K562 (cell line): ENCODE results near the gene NIPSNAP3A. TPM values are rescaled to one million over a fixed set of nuclear protein-coding genes. Genes with fewer than 3 reads are reported as not detected.

Experiments
- ATAC-seq: fragments of 200-7000 bp; cut with Tn5 transposase; 3 replicates; pipeline ENCODE4 v1.9.1; 2020; ENCODE audit warnings: moderate library complexity
- BruUV-seq: library from RNA; stranded (reverse); fragments of 400-500 nt; replicated peaks from 2 replicates; lab custom pipeline; 2021; lab: Mats Ljungman, UMichigan
- CTCF ChIA-PET: fragments of 300-600 bp; formaldehyde crosslinking; extraction: SDS; loops from one replicate; lab custom pipeline; 2021; ENCODE audit warnings: low intra/inter-chr PET ratio; lab: Yijun Ruan, JAX
- POLR2A ChIA-PET: fragments of 300-600, 350-650 bp; sonication (Branson Sonifier 250); formaldehyde crosslinking; extraction: SDS; loops from one replicate; lab custom pipeline; 2021; ENCODE audit warnings: antibody characterized with exemption, inconsistent platforms; lab: Yijun Ruan, JAX
- DNase-seq, 4 experiments: peaks; one replicate each; pipeline versions ENCODE4 v3.0.0 to v3.0.0-alpha.2; 2011 to 2018; ENCODE audit warnings: low spot score in 3 of 4, mixed read lengths in 3 of 4; ENCODE audit errors: extremely low read depth in 1 of 4
- FAIRE-seq: peaks from 2 replicates; lab custom pipeline; 2011; peaks lifted over from hg19 to GRCh38; lab: Jason Lieb, UNC
- H2AFZ ChIP-seq: 2 replicates; pipeline ENCODE4 v1.6.0; 2011; ENCODE audit warnings: low read depth, low read length, control low read depth, inconsistent platforms
- H3K27ac ChIP-seq: fragments of 200-600 bp; 3 replicates; pipeline ENCODE4 v1.8.0; 2011; ENCODE audit warnings: low read depth, mild to moderate bottlenecking, control low read depth, inconsistent platforms, low read length, moderate library complexity, mixed read lengths; ENCODE audit errors: extremely low read depth
- H3K27me3 ChIP-seq, 2 experiments: fragments of 300-600 bp in 1 of 2; 2 replicates in 1 of 2; 3 replicates in 1 of 2; pipeline versions ENCODE4 v1.6.0 to v1.8.0; 2011; ENCODE audit warnings: inconsistent platforms in 2 of 2, low read length in 2 of 2, mild to moderate bottlenecking in 1 of 2, mixed read lengths in 1 of 2, moderate library complexity in 1 of 2; ENCODE audit not compliant: control insufficient read depth in 2 of 2, insufficient read depth in 2 of 2
- H3K36me3 ChIP-seq: fragments of 300-600 bp; 3 replicates; pipeline ENCODE4 v1.8.0; 2011; ENCODE audit warnings: mild to moderate bottlenecking, low read length, inconsistent platforms; ENCODE audit not compliant: control insufficient read depth, insufficient read depth
- H3K4me1 ChIP-seq, 2 experiments: fragments of 200-600 bp in 1 of 2; replicated peaks in 1 of 2; 2 replicates in 1 of 2; 3 replicates in 1 of 2; pipeline versions ENCODE4 v1.5.1 to v1.8.0; 2011; ENCODE audit warnings: inconsistent platforms in 2 of 2, low read length in 2 of 2, mild to moderate bottlenecking in 1 of 2, mixed read lengths in 1 of 2, moderate library complexity in 1 of 2; ENCODE audit not compliant: control insufficient read depth in 2 of 2, insufficient read depth in 2 of 2
- H3K4me2 ChIP-seq: 2 replicates; pipeline ENCODE4 v1.6.1; 2011; ENCODE audit warnings: low read length, control low read depth, inconsistent platforms, mixed read lengths; ENCODE audit not compliant: insufficient read depth
- H3K4me3 ChIP-seq: fragments of 200-600 bp; sonication (generic), shearing (Covaris generic); 2 replicates; pipeline ENCODE4 v1.5.1; 2016; ENCODE audit warnings: control low read depth, inconsistent platforms
- H3K79me2 ChIP-seq: fragments of 200-600 bp; 3 replicates; pipeline ENCODE4 v1.8.0; 2011; ENCODE audit warnings: low read length, inconsistent platforms; ENCODE audit not compliant: control insufficient read depth, insufficient read depth
- H3K9ac ChIP-seq, 2 experiments: 2 replicates each; pipeline versions ENCODE4 v1.6.0 to v1.6.1; 2011; ENCODE audit warnings: low read depth in 2 of 2, low read length in 2 of 2, control low read depth in 1 of 2, inconsistent platforms in 1 of 2, mild to moderate bottlenecking in 1 of 2, mixed read lengths in 1 of 2; ENCODE audit not compliant: insufficient read depth in 1 of 2
- H3K9me1 ChIP-seq: one replicate; pipeline ENCODE4 v1.6.0; 2011; ENCODE audit warnings: inconsistent platforms, mild to moderate bottlenecking, low read length, moderate library complexity; ENCODE audit not compliant: control insufficient read depth, insufficient read depth
- H3K9me3 ChIP-seq: replicated peaks from 2 replicates; pipeline ENCODE4 v1.5.1; 2011; ENCODE audit warnings: low read depth, low read length, inconsistent platforms; ENCODE audit not compliant: control insufficient read depth, insufficient read depth
- H4K20me1 ChIP-seq: replicated peaks from 2 replicates; pipeline ENCODE4 v1.6.1; 2011; ENCODE audit warnings: low read length, inconsistent platforms, mixed read lengths; ENCODE audit not compliant: control insufficient read depth, insufficient read depth
- DNMT1 ChIP-seq: fragments of 450-650 bp; IDR thresholded peaks from 2 replicates; pipeline ENCODE4 v1.6.1; 2016; ENCODE audit warnings: antibody characterized with exemption, mild to moderate bottlenecking
- GATA2 ChIP-seq: sonication (generic); formaldehyde crosslinking; IDR thresholded peaks from 2 replicates; pipeline ENCODE4 v1.4.0; 2020; ENCODE audit warnings: mild to moderate bottlenecking, missing genetic modification reagents
- GATAD2A ChIP-seq: fragments of 450-650 bp; IDR thresholded peaks from 2 replicates; pipeline ENCODE4 v1.6.1; 2017
- MBD2 ChIP-seq: sonication (generic); IDR thresholded peaks from 2 replicates; pipeline ENCODE4 v1.6.1; 2016; ENCODE audit warnings: low read depth, borderline replicate concordance
- NCOA6 ChIP-seq: fragments of 450-650 bp; IDR thresholded peaks from 2 replicates; pipeline ENCODE4 v1.6.1; 2017; ENCODE audit warnings: mild to moderate bottlenecking
- U2AF1 ChIP-seq: fragments of 200-400 bp; formaldehyde crosslinking; optimal IDR thresholded peaks from 2 replicates; pipeline ENCODE3; 2017; ENCODE audit warnings: mild to moderate bottlenecking, low read depth, low read length, moderate library complexity
- ZFX ChIP-seq: sonication (generic); formaldehyde crosslinking; IDR thresholded peaks from 2 replicates; pipeline ENCODE4 v1.8.0; 2022; ENCODE audit warnings: mild to moderate bottlenecking, missing genetic modification reagents, moderate library complexity
- ZNF707 ChIP-seq: fragments of 250-450 bp; sonication (Bioruptor Pico); conservative IDR thresholded peaks from 2 replicates; pipeline ENCODE4 v1.8.0; 2022; ENCODE audit warnings: inconsistent platforms, mild to moderate bottlenecking, moderate library complexity
- WGBS: fragments of 100-300 bp; shearing (Covaris generic); methylation state at CpG from one replicate; pipeline ENCODE4 v1.1.6; 2016; ENCODE audit warnings: low coverage, mixed read lengths; ENCODE audit not compliant: insufficient coverage; ENCODE audit errors: missing lambda C conversion rate; 5-methylcytosine and 5-hydroxymethylcytosine counted together
- in situ Hi-C: fragments of 300-500 bp; cut with MboI; formaldehyde crosslinking; loops from 4 replicates; pipeline ENCODE4 v1.15.0; 2018; ENCODE audit warnings: inconsistent platforms, mixed read lengths
- intact Hi-C: fragments of 100-400 bp; cut with micrococcal nuclease; formaldehyde crosslinking; loops from 2 replicates; pipeline ENCODE4 v1.14.2; 2022
- polyA plus RNA-seq, 8 experiments: library from polyadenylated mRNA; depleted of rRNA in 4 of 8; stranded (reverse) in 5 of 8; unstranded in 3 of 8; fragments of >200 nt; fragmentation: Nextera tagmentation in 2 of 8; fragmentation: Illumina TruSeq in 1 of 8; extraction: Ambion mirVana in 2 of 8; extraction: Trizol in 1 of 8; gene quantifications; 2 replicates each; pipeline versions ENCODE4 v1.2.1 to v1.2.3, GENCODE V29; 2011 to 2014; ENCODE audit warnings: inconsistent platforms in 1 of 8, missing spikeins in 1 of 8
- total RNA-seq, 7 experiments: library from RNA; depleted of rRNA in 6 of 7; stranded (reverse); fragments of >200 nt in 6 of 7; fragmentation: Illumina TruSeq in 2 of 7; extraction: Trizol in 2 of 7; gene quantifications; 2 replicates each; pipeline versions ENCODE4 v1.2.1 to v1.2.3, GENCODE V29; 2011 to 2021; ENCODE audit warnings: low replicate concordance in 1 of 7
- TF ChIP-seq, protein P1 (sequence below), 2 experiments: fragments of 450-650 bp in 1 of 2; IDR thresholded peaks; 2 replicates each; pipeline ENCODE4 v1.6.1; 2011 to 2017; ENCODE audit warnings: low read depth in 2 of 2, antibody characterized with exemption in 1 of 2, borderline replicate concordance in 1 of 2, low read length in 1 of 2, mild to moderate bottlenecking in 1 of 2, mixed read lengths in 1 of 2; ENCODE audit not compliant: control insufficient read depth in 1 of 2
- TF ChIP-seq, protein P2 (sequence below), 3 experiments: fragments of 200-800 bp in 1 of 3; sonication (Bioruptor generic) in 1 of 3; sonication (generic) in 1 of 3; formaldehyde crosslinking in 1 of 3; IDR thresholded peaks; 2 replicates each; pipeline versions ENCODE4 v1.6.1 to v1.8.0; 2016 to 2022; ENCODE audit warnings: mild to moderate bottlenecking in 2 of 3, missing compliant biosample characterization in 2 of 3, missing genetic modification characterization in 2 of 3, missing genetic modification reagents in 1 of 3
- TF ChIP-seq, protein P3 (sequence below): fragments of 250-450 bp; sonication (Bioruptor Pico); IDR thresholded peaks from 2 replicates; pipeline ENCODE4 v1.5.0; 2021; ENCODE audit warnings: mild to moderate bottlenecking, moderate library complexity
- TF ChIP-seq, protein P4 (sequence below): fragments of 450-650 bp; IDR thresholded peaks from 2 replicates; pipeline ENCODE4 v1.6.1; 2016; ENCODE audit warnings: low read depth, mild to moderate bottlenecking, moderate library complexity
- TF ChIP-seq, protein P5 (sequence below): sonication (generic); formaldehyde crosslinking; IDR thresholded peaks from 2 replicates; pipeline ENCODE4 v1.8.1; 2023; ENCODE audit warnings: mild to moderate bottlenecking, missing genetic modification reagents, moderate library complexity

NIPSNAP3A gene
- total and polyA plus RNA-seq, 9 of the 15 experiments (the other 6 are each of a cell fraction or from before 2014, with no cell fraction given), result 25.3 to 132 (median 40.5) TPM

DNA sequence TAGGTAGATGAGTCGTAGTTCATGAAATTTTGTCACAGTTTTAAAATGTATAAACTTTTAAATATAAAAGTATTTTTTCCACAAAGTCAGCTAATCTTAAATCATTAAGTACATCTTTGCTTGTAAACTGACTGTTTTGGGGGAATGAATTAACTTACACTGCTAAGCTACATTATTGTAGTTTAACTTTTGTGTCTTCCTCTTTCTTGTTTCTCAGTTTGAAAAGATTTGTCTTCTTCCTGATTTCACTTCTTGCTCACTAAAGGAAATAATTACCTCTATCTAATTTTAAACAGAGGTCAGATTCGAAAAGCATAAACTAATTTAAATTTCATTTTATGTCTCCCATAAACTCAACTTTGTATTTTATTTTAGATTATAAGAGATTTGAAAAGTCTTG lies 22.2 kb downstream of the NIPSNAP3A start:
- peaks cover 5 to 12% of the 10 kb centered on the region in 2 experiments for H3K4me1 ChIP-seq
- H3K4me3 ChIP-seq, result no peak overlapping the region
- H3K27ac ChIP-seq, result no peak overlapping the region
- 67% methylated on average over 2 of the region's 2 CpGs for WGBS
- in situ Hi-C loops, result no loop called here
- ATAC-seq, result no peak
- peaks cover 1% of the 10 kb centered on the region; the same call in 1 of the 3 replicates for H3K79me2 ChIP-seq
- no peaks in the 10 kb centered on the region for H4K20me1 ChIP-seq
- no peak overlapping the region for H3K4me2 ChIP-seq
- no peak overlapping the region for H3K9ac ChIP-seq
- H3K27me3 ChIP-seq, result no peaks in the 10 kb centered on the region
- no peak for FAIRE-seq
- intact Hi-C loops, result loop anchor here (5.0 kb wide), 1 partner anchor 677 kb away; the partner anchor contains the start of gene SMC2
- no peaks in the 10 kb centered on the region for H3K36me3 ChIP-seq
- ChIA-PET CTCF (no interaction called here), POLR2A (no interaction called here)
- H3K9me1 ChIP-seq, result no peaks in the 10 kb centered on the region
- H2AFZ ChIP-seq, result no peak overlapping the region
- BruUV-seq, result no TSS peak
- no peaks in the 10 kb centered on the region for H3K9me3 ChIP-seq
- DNase-seq, result no peak
- TF ChIP-seq, protein P1, sequence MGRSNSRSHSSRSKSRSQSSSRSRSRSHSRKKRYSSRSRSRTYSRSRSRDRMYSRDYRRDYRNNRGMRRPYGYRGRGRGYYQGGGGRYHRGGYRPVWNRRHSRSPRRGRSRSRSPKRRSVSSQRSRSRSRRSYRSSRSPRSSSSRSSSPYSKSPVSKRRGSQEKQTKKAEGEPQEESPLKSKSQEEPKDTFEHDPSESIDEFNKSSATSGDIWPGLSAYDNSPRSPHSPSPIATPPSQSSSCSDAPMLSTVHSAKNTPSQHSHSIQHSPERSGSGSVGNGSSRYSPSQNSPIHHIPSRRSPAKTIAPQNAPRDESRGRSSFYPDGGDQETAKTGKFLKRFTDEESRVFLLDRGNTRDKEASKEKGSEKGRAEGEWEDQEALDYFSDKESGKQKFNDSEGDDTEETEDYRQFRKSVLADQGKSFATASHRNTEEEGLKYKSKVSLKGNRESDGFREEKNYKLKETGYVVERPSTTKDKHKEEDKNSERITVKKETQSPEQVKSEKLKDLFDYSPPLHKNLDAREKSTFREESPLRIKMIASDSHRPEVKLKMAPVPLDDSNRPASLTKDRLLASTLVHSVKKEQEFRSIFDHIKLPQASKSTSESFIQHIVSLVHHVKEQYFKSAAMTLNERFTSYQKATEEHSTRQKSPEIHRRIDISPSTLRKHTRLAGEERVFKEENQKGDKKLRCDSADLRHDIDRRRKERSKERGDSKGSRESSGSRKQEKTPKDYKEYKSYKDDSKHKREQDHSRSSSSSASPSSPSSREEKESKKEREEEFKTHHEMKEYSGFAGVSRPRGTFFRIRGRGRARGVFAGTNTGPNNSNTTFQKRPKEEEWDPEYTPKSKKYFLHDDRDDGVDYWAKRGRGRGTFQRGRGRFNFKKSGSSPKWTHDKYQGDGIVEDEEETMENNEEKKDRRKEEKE (IDR thresholded peaks at IDR 0.05; ENCODE audit: borderline replicate concordance in 1 of 2, control insufficient read depth in 1 of 2, low read depth in 2 of 2, low read length in 1 of 2), result no peak
- TF ChIP-seq, protein P2, sequence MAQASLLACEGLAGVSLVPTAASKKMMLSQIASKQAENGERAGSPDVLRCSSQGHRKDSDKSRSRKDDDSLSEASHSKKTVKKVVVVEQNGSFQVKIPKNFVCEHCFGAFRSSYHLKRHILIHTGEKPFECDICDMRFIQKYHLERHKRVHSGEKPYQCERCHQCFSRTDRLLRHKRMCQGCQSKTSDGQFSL (CRISPR knock-in tag; IDR thresholded peaks at IDR 0.05), result no peak
- TF ChIP-seq, protein P2 (tag; IDR thresholded peaks at IDR 0.05), result no peak
- TF ChIP-seq, protein P3, sequence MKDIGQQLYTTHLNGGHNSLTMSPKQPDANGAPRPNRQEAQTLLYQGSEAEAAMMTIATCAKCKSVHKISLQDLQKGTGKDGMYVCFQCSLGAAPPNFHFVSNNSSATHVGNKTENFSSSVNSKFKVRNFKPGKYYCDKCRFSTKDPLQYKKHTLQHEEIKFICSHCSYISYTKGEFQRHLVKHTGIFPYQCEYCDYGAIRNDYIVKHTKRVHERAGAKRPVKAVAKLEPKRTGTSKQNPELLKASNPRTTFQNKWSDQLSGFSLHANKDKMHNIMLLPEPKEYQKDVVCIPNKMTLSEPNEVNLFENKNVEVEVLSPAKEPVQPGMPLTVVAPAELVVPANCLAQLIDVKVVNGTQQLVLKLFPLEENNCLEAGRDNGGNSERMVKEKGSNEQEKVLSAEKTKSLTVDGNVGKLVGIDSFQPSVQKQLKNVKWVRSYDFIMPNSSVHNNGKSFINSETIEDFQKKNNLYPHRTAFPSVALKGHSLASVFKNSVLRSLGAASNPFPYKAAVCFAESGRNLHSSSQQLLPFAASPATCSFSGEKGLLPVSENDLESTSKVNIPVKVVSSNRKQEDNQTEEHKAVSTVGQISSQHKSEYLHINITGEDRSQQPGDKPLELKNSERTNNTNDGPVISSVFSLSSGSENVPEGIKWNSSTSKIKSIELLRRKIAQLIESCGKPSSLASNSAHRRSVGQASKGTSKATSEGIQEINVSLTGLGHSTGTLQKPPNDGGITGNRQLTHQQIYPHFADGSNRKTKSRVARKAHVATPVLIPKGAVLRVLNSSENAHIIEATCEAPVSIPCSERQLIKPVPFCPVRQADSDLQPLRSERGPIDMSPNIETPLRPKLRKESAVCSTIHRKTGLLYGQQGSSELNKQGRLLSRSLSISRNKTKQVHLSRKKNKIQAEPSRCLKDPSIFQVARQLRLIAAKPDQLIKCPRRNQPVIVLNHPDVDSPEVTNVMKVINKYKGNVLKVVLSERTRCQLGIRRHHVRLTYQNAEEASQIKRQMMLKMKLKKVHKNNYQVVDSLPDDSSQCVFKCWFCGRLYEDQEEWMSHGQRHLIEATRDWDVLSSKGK (CRISPR knock-in tag), result no peak
- TF ChIP-seq, protein P4, sequence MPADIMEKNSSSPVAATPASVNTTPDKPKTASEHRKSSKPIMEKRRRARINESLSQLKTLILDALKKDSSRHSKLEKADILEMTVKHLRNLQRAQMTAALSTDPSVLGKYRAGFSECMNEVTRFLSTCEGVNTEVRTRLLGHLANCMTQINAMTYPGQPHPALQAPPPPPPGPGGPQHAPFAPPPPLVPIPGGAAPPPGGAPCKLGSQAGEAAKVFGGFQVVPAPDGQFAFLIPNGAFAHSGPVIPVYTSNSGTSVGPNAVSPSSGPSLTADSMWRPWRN, result no peak
- TF ChIP-seq GATA2 (CRISPR knock-in tag), result no peak
- no peak for TF ChIP-seq MBD2
- no peak for TF ChIP-seq GATAD2A
- no peak for TF ChIP-seq NCOA6
- TF ChIP-seq DNMT1, result no peak
- TF ChIP-seq ZFX (CRISPR knock-in tag), result no peak
- TF ChIP-seq, protein P5, sequence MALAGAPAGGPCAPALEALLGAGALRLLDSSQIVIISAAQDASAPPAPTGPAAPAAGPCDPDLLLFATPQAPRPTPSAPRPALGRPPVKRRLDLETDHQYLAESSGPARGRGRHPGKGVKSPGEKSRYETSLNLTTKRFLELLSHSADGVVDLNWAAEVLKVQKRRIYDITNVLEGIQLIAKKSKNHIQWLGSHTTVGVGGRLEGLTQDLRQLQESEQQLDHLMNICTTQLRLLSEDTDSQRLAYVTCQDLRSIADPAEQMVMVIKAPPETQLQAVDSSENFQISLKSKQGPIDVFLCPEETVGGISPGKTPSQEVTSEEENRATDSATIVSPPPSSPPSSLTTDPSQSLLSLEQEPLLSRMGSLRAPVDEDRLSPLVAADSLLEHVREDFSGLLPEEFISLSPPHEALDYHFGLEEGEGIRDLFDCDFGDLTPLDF (CRISPR knock-in tag), result no peak
- no peak for TF ChIP-seq ZNF707 (CRISPR knock-in tag)
- no peak for TF ChIP-seq U2AF1
